PC-3 (cell line): ENCODE measurements around the gene RIPPLY3.

Experiments
- EZH2 ChIP-seq: fragments of 300-600 bp; sonication (generic); IDR thresholded peaks from one replicate; pipeline ENCODE4 v1.6.1; 2017; ENCODE audit warnings: antibody characterized with exemption, mild to moderate bottlenecking, low read length; ENCODE audit not compliant: unreplicated experiment
- TF ChIP-seq, protein P1 (sequence below): fragments of 300-600 bp; sonication (generic); conservative IDR thresholded peaks from 2 replicates; pipeline ENCODE4 v1.5.1; 2017; ENCODE audit warnings: antibody characterized with exemption, low read depth, mild to moderate bottlenecking, low read length

DNA sequence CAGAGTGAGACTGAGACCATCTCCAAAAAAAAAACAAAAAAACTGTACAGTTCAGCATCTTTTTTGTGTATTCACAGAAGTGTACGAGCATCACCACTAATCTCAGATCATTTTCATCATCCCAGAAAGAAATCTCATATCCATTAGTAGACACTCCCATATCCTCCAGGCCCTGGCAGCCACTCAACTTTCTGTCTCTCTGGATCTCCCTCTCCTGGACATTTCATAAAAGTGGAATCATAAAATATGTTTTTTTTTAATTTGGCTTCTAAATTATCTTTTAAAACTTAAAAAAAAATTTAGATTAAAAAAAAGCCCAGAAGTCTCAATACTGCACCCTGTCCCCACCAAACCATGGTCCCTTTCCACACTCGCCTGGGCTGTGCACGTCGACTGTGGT is 22.1 kb downstream of the RIPPLY3 start:
- no peak for TF ChIP-seq EZH2
- TF ChIP-seq, protein P1, sequence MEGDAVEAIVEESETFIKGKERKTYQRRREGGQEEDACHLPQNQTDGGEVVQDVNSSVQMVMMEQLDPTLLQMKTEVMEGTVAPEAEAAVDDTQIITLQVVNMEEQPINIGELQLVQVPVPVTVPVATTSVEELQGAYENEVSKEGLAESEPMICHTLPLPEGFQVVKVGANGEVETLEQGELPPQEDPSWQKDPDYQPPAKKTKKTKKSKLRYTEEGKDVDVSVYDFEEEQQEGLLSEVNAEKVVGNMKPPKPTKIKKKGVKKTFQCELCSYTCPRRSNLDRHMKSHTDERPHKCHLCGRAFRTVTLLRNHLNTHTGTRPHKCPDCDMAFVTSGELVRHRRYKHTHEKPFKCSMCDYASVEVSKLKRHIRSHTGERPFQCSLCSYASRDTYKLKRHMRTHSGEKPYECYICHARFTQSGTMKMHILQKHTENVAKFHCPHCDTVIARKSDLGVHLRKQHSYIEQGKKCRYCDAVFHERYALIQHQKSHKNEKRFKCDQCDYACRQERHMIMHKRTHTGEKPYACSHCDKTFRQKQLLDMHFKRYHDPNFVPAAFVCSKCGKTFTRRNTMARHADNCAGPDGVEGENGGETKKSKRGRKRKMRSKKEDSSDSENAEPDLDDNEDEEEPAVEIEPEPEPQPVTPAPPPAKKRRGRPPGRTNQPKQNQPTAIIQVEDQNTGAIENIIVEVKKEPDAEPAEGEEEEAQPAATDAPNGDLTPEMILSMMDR, result peak; percentile 29; the same call in 1 of the 2 replicates
